ENCODE results near the gene NPB. TPM values are rescaled to one million over a fixed set of nuclear protein-coding genes. Genes with fewer than 3 reads are reported as not detected.

NPB gene
- total RNA-seq, 2 donors from 2014 or later, result 0.66 to 1.8 TPM

GRCh38 chr17:81905993-81906392 is 4.0 kb downstream of the NPB start:
- Histone ChIP-seq H3K27me3 (no peaks in the 10 kb centered on the region), H3K27ac (no peak overlapping the region), H3K4me1 (peaks cover 36% of the 10 kb centered on the region), H3K4me3 (no peak overlapping the region), H3K9me3 (no peaks in the 10 kb centered on the region), H3K36me3 (replicated peaks in 1 of 2; ENCODE audit: insufficient read depth in 1 of 2, low read depth in 2 of 2) (peaks cover 0 to 3% of the 10 kb centered on the region in 2 donors)
- intact Hi-C loops (cut with DNase I), result no loop called here
- WGBS, 2 donors, result 93 to 94% methylated on average over 6 to 9 of the region's 10 CpGs
- no peak for TF ChIP-seq POLR2A (IDR thresholded peaks at IDR 0.05)
- TF ChIP-seq, protein P1, sequence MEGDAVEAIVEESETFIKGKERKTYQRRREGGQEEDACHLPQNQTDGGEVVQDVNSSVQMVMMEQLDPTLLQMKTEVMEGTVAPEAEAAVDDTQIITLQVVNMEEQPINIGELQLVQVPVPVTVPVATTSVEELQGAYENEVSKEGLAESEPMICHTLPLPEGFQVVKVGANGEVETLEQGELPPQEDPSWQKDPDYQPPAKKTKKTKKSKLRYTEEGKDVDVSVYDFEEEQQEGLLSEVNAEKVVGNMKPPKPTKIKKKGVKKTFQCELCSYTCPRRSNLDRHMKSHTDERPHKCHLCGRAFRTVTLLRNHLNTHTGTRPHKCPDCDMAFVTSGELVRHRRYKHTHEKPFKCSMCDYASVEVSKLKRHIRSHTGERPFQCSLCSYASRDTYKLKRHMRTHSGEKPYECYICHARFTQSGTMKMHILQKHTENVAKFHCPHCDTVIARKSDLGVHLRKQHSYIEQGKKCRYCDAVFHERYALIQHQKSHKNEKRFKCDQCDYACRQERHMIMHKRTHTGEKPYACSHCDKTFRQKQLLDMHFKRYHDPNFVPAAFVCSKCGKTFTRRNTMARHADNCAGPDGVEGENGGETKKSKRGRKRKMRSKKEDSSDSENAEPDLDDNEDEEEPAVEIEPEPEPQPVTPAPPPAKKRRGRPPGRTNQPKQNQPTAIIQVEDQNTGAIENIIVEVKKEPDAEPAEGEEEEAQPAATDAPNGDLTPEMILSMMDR (IDR thresholded peaks at IDR 0.05), result no peak
- ATAC-seq (no peak), DNase-seq (no peak)

- H3K9me3 ChIP-seq, result no peaks in the 10 kb centered on the region
- WGBS, 2 donors, result 95 to 96% methylated on average over 8 to 15 of the region's 15 CpGs
- peaks cover 0 to 3% of the 10 kb centered on the region in 2 donors for H3K36me3 ChIP-seq (replicated peaks in 1 of 2; ENCODE audit: insufficient read depth in 1 of 2, low read depth in 2 of 2)
- no peak overlapping the region for H3K27ac ChIP-seq
- H3K4me1 ChIP-seq, result peaks cover 35% of the 10 kb centered on the region
- DNase-seq (no peak), ATAC-seq (no peak)
- intact Hi-C loops (cut with DNase I), result no loop called here
- no peaks in the 10 kb centered on the region for H3K27me3 ChIP-seq
- no peak overlapping the region for H3K4me3 ChIP-seq
- TF ChIP-seq, protein P1 (IDR thresholded peaks at IDR 0.05), result no peak
- no peak for TF ChIP-seq POLR2A (IDR thresholded peaks at IDR 0.05)
Observed at GRCh38 chr17:81906476-81907218, 4.6 kb downstream of the NPB start.

- Histone ChIP-seq H3K4me1 (peaks cover 31% of the 10 kb centered on the region), H3K36me3 (replicated peaks in 1 of 2; ENCODE audit: insufficient read depth in 1 of 2, low read depth in 2 of 2) (peaks cover 0 to 3% of the 10 kb centered on the region in 2 donors), H3K9me3 (no peaks in the 10 kb centered on the region), H3K27ac (no peak overlapping the region), H3K4me3 (no peak overlapping the region), H3K27me3 (no peaks in the 10 kb centered on the region)
- ATAC-seq (no peak), DNase-seq (no peak)
- 91 to 93% methylated on average over 12 to 18 of the region's 26 CpGs for WGBS, 2 donors
- TF ChIP-seq, protein P1 (IDR thresholded peaks at IDR 0.05), result no peak
- TF ChIP-seq POLR2A (IDR thresholded peaks at IDR 0.05), result no peak
- intact Hi-C loops (cut with DNase I), result no loop called here
Observed at GRCh38 chr17:81907219-81908145, 5.4 kb downstream of the NPB start.

DNA sequence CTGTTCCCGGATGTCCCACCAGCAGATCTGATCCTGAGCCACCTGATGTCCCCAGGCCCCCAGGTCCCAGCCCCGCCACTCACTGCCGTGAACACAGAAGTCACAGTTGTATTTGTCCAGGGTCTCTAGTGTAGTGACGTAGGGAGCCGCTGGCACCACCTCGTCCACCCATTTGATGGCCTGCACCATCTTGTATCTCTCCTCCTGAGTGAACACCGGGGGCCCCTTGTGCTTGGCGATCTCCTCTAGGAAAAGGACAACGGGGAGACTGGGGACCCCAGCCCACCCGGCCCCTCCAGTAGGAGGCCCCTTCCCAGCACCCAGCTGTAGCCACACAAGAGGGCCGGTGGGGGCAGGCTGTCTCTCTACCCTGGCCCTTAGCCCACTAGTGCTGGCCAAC is 6.8 kb downstream of the NPB start:
- Histone ChIP-seq H3K4me3 (no peak overlapping the region), H3K36me3 (replicated peaks in 1 of 2; ENCODE audit: insufficient read depth in 1 of 2, low read depth in 2 of 2) (peaks cover 0 to 10% of the 10 kb centered on the region in 2 donors), H3K9me3 (no peaks in the 10 kb centered on the region), H3K27ac (no peak overlapping the region), H3K4me1 (peaks cover 24% of the 10 kb centered on the region), H3K27me3 (no peaks in the 10 kb centered on the region)
- 88 to 94% methylated on average over 8 to 10 of the region's 11 CpGs for WGBS, 2 donors
- TF ChIP-seq, protein P1 (IDR thresholded peaks at IDR 0.05), result no peak
- no peak for TF ChIP-seq POLR2A (IDR thresholded peaks at IDR 0.05)
- ATAC-seq (no peak), DNase-seq (no peak)
- intact Hi-C loops (cut with DNase I), result no loop called here
